Stimulated activated CD4-positive, alpha-beta T cell treated with anti-CD3 and anti-CD28 coated beads, Interleukin-1b, Interleukin-23, amount 100 ng/mL, for 48 hours (primary cell): ENCODE data around the gene GPR158.

Experiments
- DNase-seq: peaks from one replicate; pipeline ENCODE4 v3.0.0-alpha.2; 2020

The GPR158 gene

DNA sequence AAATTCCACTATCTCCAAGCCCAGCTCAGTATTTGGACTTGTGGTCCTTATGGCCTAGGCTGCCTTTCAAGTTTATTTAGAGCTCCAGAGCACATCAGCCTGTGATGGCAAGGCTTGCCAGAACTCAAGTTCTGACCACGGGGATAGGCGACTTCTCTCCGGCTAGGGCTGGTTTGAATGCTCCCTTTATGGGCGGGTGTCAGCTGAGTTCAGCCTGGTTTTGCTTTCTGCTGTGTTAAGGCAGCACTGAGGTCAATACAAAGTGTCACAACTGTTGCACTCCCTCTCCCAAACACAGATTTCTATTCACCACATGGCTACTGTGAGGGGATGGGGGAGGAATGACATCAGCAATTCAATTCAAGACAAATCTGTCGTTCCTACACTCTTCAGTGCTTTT is 441.1 kb downstream of the GPR158 start:
- no peak for DNase-seq

DNA sequence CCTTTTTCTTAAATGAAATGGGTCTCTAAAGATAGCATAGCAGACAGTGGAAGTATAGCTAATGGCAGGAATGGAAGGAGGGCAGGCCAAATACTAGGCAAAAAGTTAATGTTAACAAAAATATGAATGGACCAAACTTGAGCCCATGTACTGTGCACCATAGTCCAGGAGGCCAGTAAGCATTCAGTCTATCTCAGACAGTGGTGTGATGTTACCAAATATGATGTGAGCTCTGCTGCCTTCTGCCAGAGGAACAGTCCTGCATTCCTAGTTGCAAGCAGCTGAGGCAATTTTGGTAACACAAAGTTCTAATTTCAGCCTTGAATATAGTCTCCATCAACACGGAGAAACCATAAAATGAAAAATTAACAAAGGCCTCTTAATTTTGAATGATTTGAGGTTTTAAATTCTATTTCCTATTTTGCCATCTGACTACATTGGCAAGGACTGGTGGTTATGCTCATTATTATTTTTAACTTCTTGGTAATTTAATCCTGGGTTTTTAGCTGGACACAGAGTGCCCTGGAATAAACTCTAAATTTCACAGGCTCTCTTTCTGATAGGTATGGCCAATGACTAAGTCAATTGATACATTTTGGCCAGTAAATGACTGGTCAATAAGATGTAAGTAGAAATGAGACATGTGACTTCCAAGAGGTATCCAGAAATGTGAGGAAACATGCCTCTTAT is 442.2 kb downstream of the GPR158 start:
- DNase-seq, result no peak

DNA sequence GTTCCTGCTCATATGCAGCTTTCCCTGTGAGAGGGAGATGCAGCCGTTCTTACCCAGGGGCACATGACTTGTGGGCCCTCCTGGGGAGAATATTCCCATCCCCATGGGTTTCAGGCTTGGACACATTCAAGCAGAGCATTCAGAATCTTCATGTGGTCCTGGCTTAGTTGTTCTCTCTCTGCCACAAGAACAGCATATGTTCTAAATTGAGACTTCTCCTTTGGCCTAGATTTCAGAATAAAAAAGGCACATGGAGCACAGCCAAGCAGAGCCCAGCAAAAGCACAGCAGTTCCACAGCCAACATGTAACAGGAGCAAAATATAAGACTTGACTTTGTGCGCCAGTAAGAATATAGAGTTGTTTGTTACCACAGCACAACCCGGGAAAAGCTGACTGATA is 452.8 kb downstream of the GPR158 start:
- no peak for DNase-seq

DNA sequence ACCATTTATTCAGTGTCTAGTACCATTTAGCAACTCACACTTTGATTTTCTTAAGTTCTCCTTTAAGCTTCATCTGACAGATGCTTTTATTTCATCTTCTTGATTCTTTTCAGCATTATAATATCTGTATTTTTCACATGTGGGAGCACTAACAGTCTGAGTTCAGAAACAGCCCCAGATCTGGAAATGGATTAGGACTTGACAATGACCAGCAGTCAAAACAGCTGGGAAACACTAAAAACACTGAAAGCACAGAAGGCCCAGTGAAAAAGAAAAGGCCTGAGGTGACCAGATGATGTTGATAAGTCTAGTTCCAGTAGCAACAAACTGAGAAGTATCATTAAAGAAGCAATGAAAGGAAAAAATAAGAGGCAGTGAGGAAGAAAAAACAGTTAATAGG is 454.5 kb downstream of the GPR158 start:
- DNase-seq, result no peak

DNA sequence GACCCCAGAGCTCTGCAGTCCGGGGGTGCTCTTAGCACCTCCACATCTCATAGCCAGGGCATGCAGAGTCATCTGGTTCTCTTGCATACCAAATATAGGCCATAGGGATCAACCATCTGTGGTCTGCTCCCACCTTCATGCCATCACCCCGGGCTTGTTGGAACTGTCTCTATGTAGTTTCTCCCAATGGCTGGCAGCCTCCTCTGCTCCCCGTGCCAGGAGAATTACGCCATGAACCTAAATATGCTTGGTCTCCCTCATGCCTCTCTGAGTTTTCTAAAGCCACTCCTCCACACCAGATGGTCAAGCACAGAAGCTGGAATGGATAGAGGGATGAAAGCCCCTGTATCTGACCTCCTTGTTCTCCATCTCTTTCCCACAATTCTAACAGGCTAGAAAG is 456.7 kb downstream of the GPR158 start:
- no peak for DNase-seq

DNA sequence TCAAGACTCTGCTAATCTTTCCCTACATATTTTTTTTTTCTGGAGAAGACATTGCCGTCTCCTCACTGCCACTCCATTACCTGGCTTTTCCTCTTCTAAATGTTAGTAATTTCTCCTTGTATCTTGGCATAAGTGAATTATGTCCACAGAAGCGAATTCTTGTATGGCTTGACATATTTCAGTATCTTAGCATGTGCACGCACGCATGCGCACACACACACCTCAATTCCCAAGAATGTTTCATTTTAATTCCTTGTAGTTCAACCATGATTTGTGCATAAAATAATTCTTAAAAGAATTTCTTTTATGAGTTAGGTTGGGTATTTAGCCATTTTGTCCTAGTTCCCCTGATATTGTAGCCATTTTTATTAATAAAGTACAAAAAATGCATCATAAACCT is 458.0 kb downstream of the GPR158 start:
- no peak for DNase-seq

DNA sequence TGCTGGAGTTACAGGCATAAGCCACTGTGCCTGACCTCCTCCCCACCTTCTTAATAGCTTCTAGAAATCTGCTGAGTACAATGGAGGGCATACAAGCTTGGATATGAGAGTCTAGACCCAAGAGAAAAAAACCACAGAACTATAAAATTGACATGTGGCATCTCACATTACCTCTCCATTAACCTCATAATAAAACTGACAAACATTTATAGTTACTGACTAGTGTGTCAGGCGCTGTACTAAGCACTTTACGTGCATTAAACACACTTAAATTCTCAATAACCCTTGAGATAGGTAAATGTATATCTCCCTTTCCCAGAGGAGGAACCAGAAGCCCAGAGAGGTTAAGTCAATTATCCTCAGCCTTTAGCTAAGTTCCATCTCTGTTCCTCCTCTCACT is 458.7 kb downstream of the GPR158 start:
- no peak for DNase-seq

DNA sequence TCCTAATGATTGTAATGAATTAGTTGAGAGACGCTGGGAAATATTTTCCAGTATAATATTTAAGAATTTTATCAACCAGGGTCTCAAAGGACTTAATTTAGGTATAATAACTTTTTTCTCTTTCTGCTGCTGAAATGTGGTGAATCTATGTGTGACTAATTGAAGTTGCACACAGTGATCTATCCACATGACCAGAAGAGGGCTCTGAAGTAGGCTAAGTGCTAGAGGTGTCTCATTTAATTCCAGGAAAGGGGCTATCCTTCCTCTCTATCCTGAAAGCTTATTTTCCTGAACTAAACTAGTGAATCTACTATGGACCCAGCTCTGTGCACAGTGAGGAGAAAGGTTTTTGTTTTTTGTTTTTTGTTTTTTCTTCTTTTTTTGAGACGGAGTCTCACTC is 464.8 kb downstream of the GPR158 start:
- DNase-seq, result no peak

DNA sequence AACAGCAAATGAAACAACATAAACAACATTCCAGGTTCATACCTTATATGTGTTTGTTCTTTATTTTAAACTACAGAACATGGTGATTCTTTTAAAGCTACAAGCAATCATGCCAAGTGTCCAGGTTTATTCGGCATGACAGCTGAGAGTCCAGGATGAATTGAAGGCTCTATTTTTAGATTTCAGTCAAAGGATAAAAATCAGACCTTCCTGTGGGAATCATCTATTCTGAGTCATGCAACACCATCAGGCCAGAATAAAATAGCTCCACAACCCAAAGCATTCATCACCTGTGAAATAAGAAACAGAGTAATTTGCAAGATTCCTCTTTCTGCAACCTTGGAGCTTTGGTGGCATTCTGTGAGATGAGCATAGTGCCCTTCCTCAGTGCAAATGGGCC is 466.8 kb downstream of the GPR158 start:
- no peak for DNase-seq

DNA sequence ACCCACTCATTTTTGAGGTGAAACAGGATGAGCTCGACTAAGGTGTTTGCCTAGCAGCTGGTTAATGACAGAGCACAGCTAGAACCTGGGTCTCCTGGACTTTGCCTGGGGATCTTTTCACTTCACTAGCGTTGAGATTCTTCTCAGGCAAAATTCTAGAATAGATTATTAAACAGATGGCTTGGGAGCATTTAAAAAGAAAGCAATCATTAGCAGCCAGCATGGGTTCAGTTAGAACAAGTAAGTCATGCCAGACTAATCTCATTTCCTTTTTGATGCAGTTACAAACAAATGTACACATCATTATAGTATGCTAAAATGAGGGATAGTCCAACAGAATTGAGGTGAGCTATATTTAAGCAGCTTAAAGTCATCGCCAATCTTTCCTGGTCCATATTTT is 467.9 kb downstream of the GPR158 start:
- DNase-seq, result no peak

DNA sequence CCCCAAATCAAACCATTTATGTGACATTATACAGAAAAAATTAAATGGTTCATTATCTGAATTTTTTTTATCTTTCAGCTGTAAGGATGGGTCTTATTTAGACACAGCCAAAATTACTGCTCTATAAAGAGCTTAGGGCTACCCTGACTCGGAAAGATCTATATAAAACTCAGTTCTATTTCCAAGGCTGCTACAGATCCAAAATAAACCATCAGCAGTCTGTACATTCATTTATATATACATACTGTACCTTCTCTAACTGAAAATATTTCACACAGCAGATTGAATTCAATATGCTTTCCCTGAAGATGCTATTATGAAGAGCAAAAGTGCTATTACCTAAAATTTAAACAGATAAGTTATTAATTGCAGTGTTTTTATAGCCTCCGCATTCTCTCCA is 471.6 kb downstream of the GPR158 start:
- no peak for DNase-seq

DNA sequence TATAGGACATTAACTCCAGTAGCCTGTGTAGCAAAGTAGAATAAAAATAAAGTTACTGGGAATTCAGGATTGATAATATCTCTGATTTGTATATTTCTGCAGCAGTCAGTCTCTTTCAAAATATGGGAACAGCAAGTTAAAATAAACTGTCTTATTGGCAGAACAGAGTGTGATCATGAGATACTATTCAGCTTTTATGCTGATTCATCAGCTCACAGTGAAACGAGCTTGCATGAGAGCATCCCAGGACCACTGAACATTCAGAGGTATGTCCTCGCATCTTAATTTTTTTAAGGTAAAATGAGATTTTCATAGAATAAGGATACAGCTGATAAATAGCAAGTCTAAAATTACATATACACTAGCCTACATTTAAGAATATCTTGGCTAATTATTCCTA is 476.7 kb downstream of the GPR158 start:
- DNase-seq, result no peak
